SH-SY5Y (cell line): Measurements from ENCODE around the gene CRYBB2.

Source experiments
- GATA2 ChIP-seq: IDR thresholded peaks from 2 replicates; pipeline ENCODE4 v1.6.1; 2011; ENCODE audit warnings: mild to moderate bottlenecking, low read depth, low read length
- GATA3 ChIP-seq: IDR thresholded peaks from 2 replicates; pipeline ENCODE4 v1.6.1; 2011; ENCODE audit warnings: low read depth, mild to moderate bottlenecking, low read length, moderate library complexity

GRCh38 chr22:25186140-25186539 lies 33.3 kb upstream of the CRYBB2 start:
- no peak for TF ChIP-seq GATA2
- TF ChIP-seq GATA3 = no peak
